ENCODE results near the gene VDR.

VDR gene

GRCh38 chr12:47908738-47909137 is 3.9 kb upstream of the VDR start:
- peak overlapping the region in 1 of 2 donors; percentile 48 for H3K9ac ChIP-seq (ENCODE audit: low read depth in 1 of 2, low read length in 2 of 2)
- no peaks in the 10 kb centered on the region for H3K27me3 ChIP-seq (ENCODE audit: control insufficient read depth in 1 of 2, insufficient read depth in 2 of 2, low read length in 2 of 2)
- H3K27ac ChIP-seq (ENCODE audit: low read depth, low read length), result no peak overlapping the region

GRCh38 chr12:47907851-47908454 is 3.2 kb upstream of the VDR start:
- H3K9me3 ChIP-seq (ENCODE audit: control insufficient read depth in 1 of 2, low read length in 2 of 2), result no peaks in the 10 kb centered on the region
- H3K27ac ChIP-seq (ENCODE audit: low read depth, low read length), result no peak overlapping the region
- H3K4me3 ChIP-seq (ENCODE audit: low read depth in 1 of 2, low read length in 2 of 2), result no peak overlapping the region
- peaks cover 39 to 61% of the 10 kb centered on the region in 2 donors for H3K4me1 ChIP-seq (ENCODE audit: control insufficient read depth in 1 of 2, insufficient read depth in 2 of 2, low read length in 2 of 2)
- H3K9ac ChIP-seq (ENCODE audit: low read depth in 1 of 2, low read length in 2 of 2), result peak overlapping the region; percentile 30 to 48
- H3K27me3 ChIP-seq (ENCODE audit: control insufficient read depth in 1 of 2, insufficient read depth in 2 of 2, low read length in 2 of 2), result no peaks in the 10 kb centered on the region
- H3K36me3 ChIP-seq (ENCODE audit: control insufficient read depth in 1 of 2, insufficient read depth in 2 of 2, low read length in 2 of 2), result no peaks in the 10 kb centered on the region

More at GRCh38 chr12:47908738-47909137, 3.9 kb upstream of the VDR start:
- no peaks in the 10 kb centered on the region for H3K36me3 ChIP-seq (ENCODE audit: control insufficient read depth in 1 of 2, insufficient read depth in 2 of 2, low read length in 2 of 2)
- H3K9me3 ChIP-seq (ENCODE audit: control insufficient read depth in 1 of 2, low read length in 2 of 2), result no peaks in the 10 kb centered on the region
- H3K4me3 ChIP-seq (ENCODE audit: low read depth in 1 of 2, low read length in 2 of 2), result no peak overlapping the region
- peaks cover 31 to 53% of the 10 kb centered on the region in 2 donors for H3K4me1 ChIP-seq (ENCODE audit: control insufficient read depth in 1 of 2, insufficient read depth in 2 of 2, low read length in 2 of 2)

- Histone ChIP-seq H3K36me3 (ENCODE audit: control insufficient read depth in 1 of 2, insufficient read depth in 2 of 2, low read length in 2 of 2) (peaks cover 0 to 7% of the 10 kb centered on the region in 2 donors), H3K27me3 (ENCODE audit: control insufficient read depth in 1 of 2, insufficient read depth in 2 of 2, low read length in 2 of 2) (no peaks in the 10 kb centered on the region), H3K4me1 (ENCODE audit: control insufficient read depth in 1 of 2, insufficient read depth in 2 of 2, low read length in 2 of 2) (peaks cover 57 to 68% of the 10 kb centered on the region in 2 donors), H3K4me3 (ENCODE audit: low read depth in 1 of 2, low read length in 2 of 2) (peak overlapping the region; percentile 87 to 94), H3K27ac (ENCODE audit: low read depth, low read length) (peak overlapping the region; percentile 86), H3K9ac (ENCODE audit: low read depth in 1 of 2, low read length in 2 of 2) (peak overlapping the region; percentile 86 to 88), H3K9me3 (ENCODE audit: control insufficient read depth in 1 of 2, low read length in 2 of 2) (no peaks in the 10 kb centered on the region)
These were observed 674 bp downstream of the VDR start for GRCh38 chr12:47903927-47904712.

GRCh38 chr12:47903151-47903611 is 1.6 kb downstream of the VDR start:
- Histone ChIP-seq H3K27me3 (ENCODE audit: control insufficient read depth in 1 of 2, insufficient read depth in 2 of 2, low read length in 2 of 2) (no peaks in the 10 kb centered on the region), H3K27ac (ENCODE audit: low read depth, low read length) (peak overlapping the region; percentile 86), H3K4me1 (ENCODE audit: control insufficient read depth in 1 of 2, insufficient read depth in 2 of 2, low read length in 2 of 2) (peaks cover 64 to 69% of the 10 kb centered on the region in 2 donors), H3K36me3 (ENCODE audit: control insufficient read depth in 1 of 2, insufficient read depth in 2 of 2, low read length in 2 of 2) (peaks cover 7 to 10% of the 10 kb centered on the region in 2 donors), H3K9ac (ENCODE audit: low read depth in 1 of 2, low read length in 2 of 2) (peak overlapping the region; percentile 86 to 88), H3K4me3 (ENCODE audit: low read depth in 1 of 2, low read length in 2 of 2) (peak overlapping the region; percentile 87 to 94), H3K9me3 (ENCODE audit: control insufficient read depth in 1 of 2, low read length in 2 of 2) (no peaks in the 10 kb centered on the region)

GRCh38 chr12:47902131-47902639 is 2.6 kb downstream of the VDR start:
- Histone ChIP-seq H3K27ac (ENCODE audit: low read depth, low read length) (peak overlapping the region; percentile 86), H3K36me3 (ENCODE audit: control insufficient read depth in 1 of 2, insufficient read depth in 2 of 2, low read length in 2 of 2) (peaks cover 12% of the 10 kb centered on the region in 2 donors), H3K9me3 (ENCODE audit: control insufficient read depth in 1 of 2, low read length in 2 of 2) (no peaks in the 10 kb centered on the region), H3K4me1 (ENCODE audit: control insufficient read depth in 1 of 2, insufficient read depth in 2 of 2, low read length in 2 of 2) (peaks cover 69 to 70% of the 10 kb centered on the region in 2 donors), H3K9ac (ENCODE audit: low read depth in 1 of 2, low read length in 2 of 2) (peak overlapping the region; percentile 86 to 88), H3K4me3 (ENCODE audit: low read depth in 1 of 2, low read length in 2 of 2) (peak overlapping the region; percentile 87 to 94), H3K27me3 (ENCODE audit: control insufficient read depth in 1 of 2, insufficient read depth in 2 of 2, low read length in 2 of 2) (no peaks in the 10 kb centered on the region)

- Histone ChIP-seq H3K36me3 (ENCODE audit: control insufficient read depth in 1 of 2, insufficient read depth in 2 of 2, low read length in 2 of 2) (peaks cover 12% of the 10 kb centered on the region in 2 donors), H3K9me3 (ENCODE audit: control insufficient read depth in 1 of 2, low read length in 2 of 2) (no peaks in the 10 kb centered on the region), H3K4me3 (ENCODE audit: low read depth in 1 of 2, low read length in 2 of 2) (peak overlapping the region; percentile 87 to 94), H3K4me1 (ENCODE audit: control insufficient read depth in 1 of 2, insufficient read depth in 2 of 2, low read length in 2 of 2) (peaks cover 69 to 75% of the 10 kb centered on the region in 2 donors), H3K9ac (ENCODE audit: low read depth in 1 of 2, low read length in 2 of 2) (peak overlapping the region; percentile 86 to 88), H3K27ac (ENCODE audit: low read depth, low read length) (peak overlapping the region; percentile 86), H3K27me3 (ENCODE audit: control insufficient read depth in 1 of 2, insufficient read depth in 2 of 2, low read length in 2 of 2) (no peaks in the 10 kb centered on the region)
These were observed 3.1 kb downstream of the VDR start for GRCh38 chr12:47901718-47902093.

- Histone ChIP-seq H3K4me3 (ENCODE audit: low read depth in 1 of 2, low read length in 2 of 2) (peak overlapping the region; percentile 87 to 94), H3K9ac (ENCODE audit: low read depth in 1 of 2, low read length in 2 of 2) (peak overlapping the region; percentile 86 to 88), H3K27ac (ENCODE audit: low read depth, low read length) (peak overlapping the region; percentile 86), H3K9me3 (ENCODE audit: control insufficient read depth in 1 of 2, low read length in 2 of 2) (no peaks in the 10 kb centered on the region), H3K27me3 (ENCODE audit: control insufficient read depth in 1 of 2, insufficient read depth in 2 of 2, low read length in 2 of 2) (no peaks in the 10 kb centered on the region), H3K4me1 (ENCODE audit: control insufficient read depth in 1 of 2, insufficient read depth in 2 of 2, low read length in 2 of 2) (peaks cover 69 to 78% of the 10 kb centered on the region in 2 donors), H3K36me3 (ENCODE audit: control insufficient read depth in 1 of 2, insufficient read depth in 2 of 2, low read length in 2 of 2) (peaks cover 12% of the 10 kb centered on the region in 2 donors)
These were observed 3.6 kb downstream of the VDR start for GRCh38 chr12:47901063-47901717.

GRCh38 chr12:47900131-47901062 is 4.4 kb downstream of the VDR start:
- Histone ChIP-seq H3K9me3 (ENCODE audit: control insufficient read depth in 1 of 2, low read length in 2 of 2) (no peaks in the 10 kb centered on the region), H3K36me3 (ENCODE audit: control insufficient read depth in 1 of 2, insufficient read depth in 2 of 2, low read length in 2 of 2) (peaks cover 12% of the 10 kb centered on the region in 2 donors), H3K27ac (ENCODE audit: low read depth, low read length) (peak overlapping the region; percentile 86), H3K9ac (ENCODE audit: low read depth in 1 of 2, low read length in 2 of 2) (peak overlapping the region; percentile 86 to 88), H3K27me3 (ENCODE audit: control insufficient read depth in 1 of 2, insufficient read depth in 2 of 2, low read length in 2 of 2) (no peaks in the 10 kb centered on the region), H3K4me3 (ENCODE audit: low read depth in 1 of 2, low read length in 2 of 2) (peak overlapping the region; percentile 87 to 94), H3K4me1 (ENCODE audit: control insufficient read depth in 1 of 2, insufficient read depth in 2 of 2, low read length in 2 of 2) (peaks cover 75 to 86% of the 10 kb centered on the region in 2 donors)

- peak overlapping the region; percentile 46 to 94 for H3K4me3 ChIP-seq (ENCODE audit: low read depth in 1 of 2, low read length in 2 of 2)
- H3K27me3 ChIP-seq (ENCODE audit: control insufficient read depth in 1 of 2, insufficient read depth in 2 of 2, low read length in 2 of 2), result no peaks in the 10 kb centered on the region
These were observed 5.3 kb downstream of the VDR start for GRCh38 chr12:47899466-47899865.

More at GRCh38 chr12:47899466-47899865, 5.3 kb downstream of the VDR start:
- Histone ChIP-seq H3K4me1 (ENCODE audit: control insufficient read depth in 1 of 2, insufficient read depth in 2 of 2, low read length in 2 of 2) (peaks cover 84 to 91% of the 10 kb centered on the region in 2 donors), H3K36me3 (ENCODE audit: control insufficient read depth in 1 of 2, insufficient read depth in 2 of 2, low read length in 2 of 2) (peaks cover 12% of the 10 kb centered on the region in 2 donors), H3K9me3 (ENCODE audit: control insufficient read depth in 1 of 2, low read length in 2 of 2) (no peaks in the 10 kb centered on the region), H3K27ac (ENCODE audit: low read depth, low read length) (no peak overlapping the region), H3K9ac (ENCODE audit: low read depth in 1 of 2, low read length in 2 of 2) (peak overlapping the region; percentile 86 to 88)
